ENCODE measurements around the gene GIPC2.

DNA sequence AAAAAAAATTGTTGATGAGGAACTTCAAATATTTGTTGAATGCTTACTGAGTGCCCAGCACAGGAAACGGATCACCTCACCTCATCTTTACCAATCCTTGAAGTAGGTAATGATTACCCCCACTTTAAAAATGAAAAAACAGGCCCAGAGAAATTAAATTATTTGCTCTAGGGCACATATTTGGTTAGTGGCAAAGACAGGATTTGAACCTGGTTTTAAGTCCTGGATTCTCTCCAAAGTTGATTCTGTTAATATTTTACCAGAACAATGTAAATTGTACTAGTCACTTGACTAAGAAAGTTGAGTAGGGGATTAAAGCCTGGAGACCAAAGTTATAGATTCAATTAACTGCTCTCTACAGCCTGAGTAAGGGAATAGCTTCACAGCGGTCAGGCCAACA is 97.9 kb downstream of the GIPC2 start:
- TF ChIP-seq POLR2A (IDR thresholded peaks at IDR 0.05; ENCODE audit: low read length) (no peak), GATA1 (IDR thresholded peaks at IDR 0.05; ENCODE audit: low read depth, low read length) (no peak)
